Liver (tissue), 2 donors: ENCODE measurements around the gene AGAP2.

Experiments used
- CTCF ChIP-seq: fragments of 150-350 bp; IDR thresholded peaks from 2 replicates; pipeline ENCODE4 v1.5.1; 2017; ENCODE audit warnings: improper control_type of control experiment, low read depth, low read length; ENCODE audit not compliant: missing input control
- YY1 ChIP-seq: IDR thresholded peaks from 2 replicates; pipeline ENCODE4 v1.6.1; 2016; ENCODE audit warnings: antibody characterized with exemption, mild to moderate bottlenecking
- donor health status: healthy.

GRCh38 chr12:57734591-57734990, 4.0 kb downstream of the AGAP2 start:
- no peak for TF ChIP-seq CTCF
- TF ChIP-seq YY1 = no peak
